SK-N-SH treated with all-trans-retinoic acid at 6 μM for 48 hours (cell line): ENCODE results near the gene SLC45A3.

Source experiments
- BACH2 ChIP-seq: fragments of 250-450 bp; sonication (Bioruptor Pico); IDR thresholded peaks from 2 replicates; pipeline ENCODE4 v1.9.0; 2021; ENCODE audit warnings: mild to moderate bottlenecking, borderline replicate concordance
- RARB ChIP-seq: fragments of 250-450 bp; sonication (Bioruptor Pico); IDR thresholded peaks from 2 replicates; pipeline ENCODE4 v1.8.0; 2021; ENCODE audit warnings: mild to moderate bottlenecking, moderate library complexity
- SNAI2 ChIP-seq: fragments of 250-450 bp; sonication (Bioruptor Pico); IDR thresholded peaks from 2 replicates; pipeline ENCODE4 v1.5.0; 2020; ENCODE audit warnings: mild to moderate bottlenecking, moderate library complexity
- TF ChIP-seq, protein P1 (sequence below): fragments of 250-450 bp; sonication (Bioruptor Pico); IDR thresholded peaks from 2 replicates; pipeline ENCODE4 v1.8.0; 2021; ENCODE audit warnings: low read depth, mild to moderate bottlenecking, moderate library complexity, borderline replicate concordance
- TF ChIP-seq, protein P2 (sequence below): fragments of 250-450 bp; sonication (Bioruptor Pico); IDR thresholded peaks from 2 replicates; pipeline ENCODE4 v1.5.1; 2021; ENCODE audit warnings: mild to moderate bottlenecking, moderate library complexity
- TF ChIP-seq, protein P3 (sequence below): fragments of 250-450 bp; sonication (Bioruptor Pico); IDR thresholded peaks from 2 replicates; pipeline ENCODE4 v1.5.1; 2020; ENCODE audit warnings: low read depth, mild to moderate bottlenecking, moderate library complexity

DNA sequence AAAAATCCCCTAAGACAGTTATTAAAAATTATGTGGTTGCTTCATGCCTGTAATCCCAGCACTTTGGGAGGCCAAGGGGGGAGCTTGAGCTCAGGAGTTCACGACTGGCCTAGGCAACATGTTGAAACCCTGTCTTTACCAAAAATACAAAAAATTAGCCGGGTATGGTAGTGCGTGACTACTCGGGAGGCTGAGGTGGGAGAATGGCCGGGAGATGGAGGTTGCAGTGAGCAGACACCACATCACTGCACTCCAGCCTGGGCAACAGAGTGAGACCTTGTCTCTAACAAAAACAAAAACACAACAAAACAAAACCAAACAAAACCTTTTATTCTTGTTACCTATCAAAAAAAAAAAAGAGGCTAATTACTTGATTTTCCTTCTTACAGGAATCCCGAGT is 50.6 kb downstream of the SLC45A3 start:
- TF ChIP-seq RARB (no peak), BACH2 (no peak), SNAI2 (CRISPR knock-in tag) (no peak)
- TF ChIP-seq, protein P1, sequence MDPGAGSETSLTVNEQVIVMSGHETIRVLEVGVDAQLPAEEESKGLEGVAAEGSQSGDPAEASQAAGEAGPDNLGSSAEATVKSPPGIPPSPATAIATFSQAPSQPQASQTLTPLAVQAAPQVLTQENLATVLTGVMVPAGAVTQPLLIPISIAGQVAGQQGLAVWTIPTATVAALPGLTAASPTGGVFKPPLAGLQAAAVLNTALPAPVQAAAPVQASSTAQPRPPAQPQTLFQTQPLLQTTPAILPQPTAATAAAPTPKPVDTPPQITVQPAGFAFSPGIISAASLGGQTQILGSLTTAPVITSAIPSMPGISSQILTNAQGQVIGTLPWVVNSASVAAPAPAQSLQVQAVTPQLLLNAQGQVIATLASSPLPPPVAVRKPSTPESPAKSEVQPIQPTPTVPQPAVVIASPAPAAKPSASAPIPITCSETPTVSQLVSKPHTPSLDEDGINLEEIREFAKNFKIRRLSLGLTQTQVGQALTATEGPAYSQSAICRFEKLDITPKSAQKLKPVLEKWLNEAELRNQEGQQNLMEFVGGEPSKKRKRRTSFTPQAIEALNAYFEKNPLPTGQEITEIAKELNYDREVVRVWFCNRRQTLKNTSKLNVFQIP (CRISPR knock-in tag): no peak
- TF ChIP-seq, protein P2, sequence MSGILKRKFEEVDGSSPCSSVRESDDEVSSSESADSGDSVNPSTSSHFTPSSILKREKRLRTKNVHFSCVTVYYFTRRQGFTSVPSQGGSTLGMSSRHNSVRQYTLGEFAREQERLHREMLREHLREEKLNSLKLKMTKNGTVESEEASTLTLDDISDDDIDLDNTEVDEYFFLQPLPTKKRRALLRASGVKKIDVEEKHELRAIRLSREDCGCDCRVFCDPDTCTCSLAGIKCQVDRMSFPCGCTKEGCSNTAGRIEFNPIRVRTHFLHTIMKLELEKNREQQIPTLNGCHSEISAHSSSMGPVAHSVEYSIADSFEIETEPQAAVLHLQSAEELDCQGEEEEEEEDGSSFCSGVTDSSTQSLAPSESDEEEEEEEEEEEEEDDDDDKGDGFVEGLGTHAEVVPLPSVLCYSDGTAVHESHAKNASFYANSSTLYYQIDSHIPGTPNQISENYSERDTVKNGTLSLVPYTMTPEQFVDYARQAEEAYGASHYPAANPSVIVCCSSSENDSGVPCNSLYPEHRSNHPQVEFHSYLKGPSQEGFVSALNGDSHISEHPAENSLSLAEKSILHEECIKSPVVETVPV (CRISPR knock-in tag): no peak
- TF ChIP-seq, protein P3, sequence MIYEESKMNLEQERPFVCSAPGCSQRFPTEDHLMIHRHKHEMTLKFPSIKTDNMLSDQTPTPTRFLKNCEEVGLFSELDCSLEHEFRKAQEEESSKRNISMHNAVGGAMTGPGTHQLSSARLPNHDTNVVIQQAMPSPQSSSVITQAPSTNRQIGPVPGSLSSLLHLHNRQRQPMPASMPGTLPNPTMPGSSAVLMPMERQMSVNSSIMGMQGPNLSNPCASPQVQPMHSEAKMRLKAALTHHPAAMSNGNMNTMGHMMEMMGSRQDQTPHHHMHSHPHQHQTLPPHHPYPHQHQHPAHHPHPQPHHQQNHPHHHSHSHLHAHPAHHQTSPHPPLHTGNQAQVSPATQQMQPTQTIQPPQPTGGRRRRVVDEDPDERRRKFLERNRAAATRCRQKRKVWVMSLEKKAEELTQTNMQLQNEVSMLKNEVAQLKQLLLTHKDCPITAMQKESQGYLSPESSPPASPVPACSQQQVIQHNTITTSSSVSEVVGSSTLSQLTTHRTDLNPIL (CRISPR knock-in tag): no peak
